PC-3 (cell line): ENCODE data around the gene BBOF1. TPM values are rescaled to one million over a fixed set of nuclear protein-coding genes. Genes with fewer than 3 reads are reported as not detected.

Experiments used
- ATAC-seq: fragments of 200-7000 bp; cut with Tn5 transposase; 2 replicates; pipeline ENCODE4 v1.9.1; 2020; ENCODE audit warnings: mild to moderate bottlenecking, moderate library complexity
- BruUV-seq: library from RNA; stranded (reverse); fragments of 400-500 nt; replicated peaks from 2 replicates; lab custom pipeline; 2021; lab: Mats Ljungman, UMichigan
- CTCF ChIA-PET: fragments of 300-600 bp; sonication (Branson Sonifier 250); formaldehyde crosslinking; loops from one replicate; lab custom pipeline; 2022; ENCODE audit warnings: antibody characterized with exemption; lab: Charles Lee
- POLR2A ChIA-PET: fragments of 300-600 bp; sonication (Branson Sonifier 250); formaldehyde crosslinking; loops from one replicate; lab custom pipeline; 2022; ENCODE audit warnings: antibody characterized with exemption; ENCODE audit not compliant: unreplicated experiment; lab: Charles Lee
- DNase-seq: peaks from one replicate; pipeline ENCODE4 v3.0.0-alpha.2; 2015
- H2AFZ ChIP-seq: fragments of 300-600 bp; sonication (generic); 2 replicates; pipeline ENCODE4 v1.6.0; 2016; ENCODE audit warnings: antibody characterized with exemption, low read length
- H3F3A ChIP-seq: fragments of 300-600 bp; sonication (generic); one replicate; pipeline ENCODE4 v1.6.0; 2017; ENCODE audit warnings: antibody characterized with exemption, low read length, control low read depth, mild to moderate bottlenecking; ENCODE audit not compliant: unreplicated experiment
- H3K27ac ChIP-seq: fragments of 300-600 bp; sonication (generic); 2 replicates; pipeline ENCODE4 v1.5.1; 2016; ENCODE audit warnings: mild to moderate bottlenecking, low read length
- H3K27me3 ChIP-seq: fragments of 300-600 bp; sonication (generic); 2 replicates; pipeline ENCODE4 v1.6.1; 2016; ENCODE audit warnings: low read length, mixed read lengths
- H3K36me3 ChIP-seq: fragments of 300-600 bp; sonication (generic); 2 replicates; pipeline ENCODE4 v1.6.1; 2016; ENCODE audit warnings: low read depth, mixed run types, low read length, mixed read lengths
- H3K4me1 ChIP-seq: fragments of 300-600 bp; sonication (generic); 2 replicates; pipeline ENCODE4 v1.5.1; 2016; ENCODE audit warnings: low read length; ENCODE audit not compliant: insufficient read depth
- H3K4me2 ChIP-seq: fragments of 300-600 bp; sonication (generic); 2 replicates; pipeline ENCODE4 v1.6.0; 2016; ENCODE audit warnings: low read length
- H3K4me3 ChIP-seq: fragments of 300-600 bp; sonication (generic); 2 replicates; pipeline ENCODE4 v1.5.1; 2016; ENCODE audit warnings: mild to moderate bottlenecking, low read length, mixed read lengths
- H3K79me2 ChIP-seq: fragments of 300-600 bp; sonication (generic); 2 replicates; pipeline ENCODE4 v1.6.1; 2017; ENCODE audit warnings: low read length, mixed read lengths
- H3K9ac ChIP-seq: fragments of 300-600 bp; sonication (generic); 2 replicates; pipeline ENCODE4 v1.6.0; 2016; ENCODE audit warnings: mild to moderate bottlenecking, low read length
- H3K9me2 ChIP-seq: fragments of 300-600 bp; sonication (generic); replicated peaks from 2 replicates; pipeline ENCODE4 v1.6.1; 2016; ENCODE audit warnings: mixed run types, low read length, mixed read lengths
- H3K9me3 ChIP-seq: fragments of 300-600 bp; sonication (generic); 2 replicates; pipeline ENCODE4 v1.6.1; 2016; ENCODE audit warnings: low read length, mixed read lengths
- H4K20me1 ChIP-seq: fragments of 300-600 bp; sonication (generic); 2 replicates; pipeline ENCODE4 v1.6.1; 2016; ENCODE audit warnings: low read length, mixed read lengths
- CTCF ChIP-seq: fragments of 300-600 bp; sonication (generic); conservative IDR thresholded peaks from 2 replicates; pipeline ENCODE4 v1.5.1; 2017; ENCODE audit warnings: antibody characterized with exemption, low read depth, mild to moderate bottlenecking, low read length
- EZH2 ChIP-seq: fragments of 300-600 bp; sonication (generic); IDR thresholded peaks from one replicate; pipeline ENCODE4 v1.6.1; 2017; ENCODE audit warnings: antibody characterized with exemption, mild to moderate bottlenecking, low read length; ENCODE audit not compliant: unreplicated experiment
- EZH2phosphoT487 ChIP-seq: fragments of 300-600 bp; sonication (generic); IDR thresholded peaks from 2 replicates; pipeline ENCODE4 v1.6.1; 2018; ENCODE audit warnings: mild to moderate bottlenecking, antibody characterized with exemption, low read length, borderline replicate concordance
- intact Hi-C: fragments of 100-400 bp; cut with micrococcal nuclease; formaldehyde crosslinking; loops from 2 replicates; pipeline ENCODE4 v1.9.0; 2023
- total RNA-seq: library from RNA; depleted of rRNA; stranded (reverse); fragments of >200 nt; gene quantifications from 2 replicates; pipeline ENCODE4 v1.2.3, GENCODE V29; 2014

Gene BBOF1
- total RNA-seq, 1 experiment from 2014 or later, result 1.5 TPM

GRCh38 chr14:74035556-74035955 is 16.4 kb downstream of the BBOF1 start:
- H2AFZ ChIP-seq, result no peak overlapping the region
- H3K9me3 ChIP-seq, result no peaks in the 10 kb centered on the region
- H3K27me3 ChIP-seq, result no peaks in the 10 kb centered on the region
- ChIA-PET CTCF (no interaction called here), POLR2A (no interaction called here)
- no peaks in the 10 kb centered on the region for H3K4me1 ChIP-seq
- no peaks in the 10 kb centered on the region for H3F3A ChIP-seq
- H3K9ac ChIP-seq, result no peak overlapping the region
- no peaks in the 10 kb centered on the region for H3K36me3 ChIP-seq
- no TSS peak for BruUV-seq
- intact Hi-C loops, result loop anchor here (5.0 to 10.0 kb wide), 2 partner anchors 208 to 311 kb away; no protein-coding TSS in a partner anchor
- ATAC-seq (peak; percentile 82), DNase-seq (peak; percentile 38)
- H3K9me2 ChIP-seq, result no peaks in the 10 kb centered on the region
- no peak for TF ChIP-seq CTCF
- no peak overlapping the region for H3K4me2 ChIP-seq
- no peaks in the 10 kb centered on the region for H3K79me2 ChIP-seq
- no peak overlapping the region for H3K4me3 ChIP-seq
- no peak overlapping the region for H3K27ac ChIP-seq
- H4K20me1 ChIP-seq, result no peaks in the 10 kb centered on the region

- peak; percentile 84 for DNase-seq
- H3K9me3 ChIP-seq, result no peaks in the 10 kb centered on the region
- TF ChIP-seq CTCF (peak; percentile 89), EZH2phosphoT487 (no peak)
- H3F3A ChIP-seq, result no peaks in the 10 kb centered on the region
- H3K9ac ChIP-seq, result no peak overlapping the region
- BruUV-seq, result no TSS peak
- H3K27me3 ChIP-seq, result no peaks in the 10 kb centered on the region
- CTCF ChIA-PET, result no interaction called here
- H4K20me1 ChIP-seq, result no peaks in the 10 kb centered on the region
- ATAC-seq, result peak; percentile 59
- no peaks in the 10 kb centered on the region for H3K36me3 ChIP-seq
- no peak overlapping the region for H3K27ac ChIP-seq
- H3K9me2 ChIP-seq, result no peaks in the 10 kb centered on the region
- H3K79me2 ChIP-seq, result no peaks in the 10 kb centered on the region
- H3K4me3 ChIP-seq, result no peak overlapping the region
- intact Hi-C loops, result loop anchor here (1.0 to 10.0 kb wide), 3 partner anchors 103 to 313 kb away; no protein-coding TSS in a partner anchor
- POLR2A ChIA-PET, result no interaction called here
- H3K4me1 ChIP-seq, result no peaks in the 10 kb centered on the region
- no peak overlapping the region for H3K4me2 ChIP-seq
- H2AFZ ChIP-seq, result no peak overlapping the region
These were observed 19.1 kb downstream of the BBOF1 start for GRCh38 chr14:74038020-74038859.

DNA sequence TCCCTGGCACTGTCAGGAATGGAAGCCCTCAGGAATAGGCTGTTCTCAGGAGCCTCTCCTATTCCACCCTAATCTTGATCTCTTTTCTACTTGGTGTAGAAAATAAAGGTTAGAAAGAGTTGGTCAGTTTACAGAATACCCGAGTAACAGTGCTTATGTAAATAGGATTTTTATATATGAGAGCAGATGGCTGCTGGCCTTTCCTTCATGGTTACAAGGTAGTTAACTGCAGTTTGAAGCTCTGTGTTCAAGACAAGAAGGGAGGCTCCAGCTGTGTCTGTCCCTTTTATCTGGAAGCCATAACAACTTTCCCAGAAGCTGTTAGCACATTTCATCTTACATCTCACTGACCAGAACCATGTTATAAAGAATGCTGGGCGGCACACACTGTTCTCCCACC is 23.1 kb downstream of the BBOF1 start:
- Histone ChIP-seq H3K9me3 (no peaks in the 10 kb centered on the region), H3K4me2 (no peak overlapping the region), H3K27ac (no peak overlapping the region), H3K9ac (no peak overlapping the region), H4K20me1 (no peaks in the 10 kb centered on the region), H3K9me2 (no peaks in the 10 kb centered on the region), H3K4me3 (no peak overlapping the region), H2AFZ (no peak overlapping the region), H3K27me3 (no peaks in the 10 kb centered on the region), H3K36me3 (no peaks in the 10 kb centered on the region), H3F3A (no peaks in the 10 kb centered on the region), H3K79me2 (no peaks in the 10 kb centered on the region), H3K4me1 (no peaks in the 10 kb centered on the region)
- TF ChIP-seq EZH2, result no peak
- no peak for TF ChIP-seq CTCF
- TF ChIP-seq EZH2phosphoT487, result no peak
- no peak for DNase-seq
- intact Hi-C loops, result no loop called here
- no TSS peak for BruUV-seq
- ChIA-PET CTCF (no interaction called here), POLR2A (no interaction called here)
- no peak for ATAC-seq
